ENCODE measurements around the gene SCN9A. TPM values are rescaled to one million over a fixed set of nuclear protein-coding genes. Genes with fewer than 3 reads are reported as not detected.
"Not testable (repeated sequence)": the region's sequence is repeated elsewhere in the genome, so short reads cannot be mapped to it uniquely, and the experiment has no call there.

The SCN9A gene
- total RNA-seq, 2 experiments from 2014 or later = not detected

DNA sequence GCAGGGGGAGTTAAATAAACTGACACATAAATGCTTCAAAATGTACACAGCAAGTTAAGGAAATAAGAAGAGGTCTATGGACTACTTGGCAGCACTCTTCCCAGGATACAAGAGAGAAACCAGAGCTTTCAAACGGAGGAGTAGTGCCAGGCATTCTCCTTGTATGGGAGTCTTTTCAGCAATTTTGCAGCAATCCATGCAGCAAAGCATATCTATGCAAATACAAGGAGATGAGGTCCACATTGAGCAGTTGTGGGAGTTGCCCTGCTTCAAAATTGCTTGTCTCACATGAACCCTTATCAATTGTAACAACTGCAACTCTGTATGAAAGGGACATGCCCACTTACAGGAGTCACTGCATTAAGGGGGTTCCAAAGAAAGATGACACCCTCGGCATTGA, 37.8 kb downstream of the SCN9A start:
- DNase-seq = no peak
- Mint-ChIP-seq H3K4me3 (no peak overlapping the region), H3K9me3 (ENCODE audit: low read depth) (no peaks in the 10 kb centered on the region), H3K36me3 (no peaks in the 10 kb centered on the region), H3K4me1 (no peaks in the 10 kb centered on the region), H3K27me3 (no peaks in the 10 kb centered on the region), H3K27ac (no peak overlapping the region)
- CTCF ChIA-PET = no interaction called here
- no peak for ATAC-seq

GRCh38 chr2:166335284-166335683, 40.5 kb downstream of the SCN9A start:
- no peak overlapping the region for H3K4me3 Mint-ChIP-seq
- no peaks in the 10 kb centered on the region for H3K4me1 Mint-ChIP-seq
- H3K27ac Mint-ChIP-seq = no peak overlapping the region
- H3K9me3 Mint-ChIP-seq (ENCODE audit: low read depth) = no peaks in the 10 kb centered on the region
- H3K27me3 Mint-ChIP-seq = no peaks in the 10 kb centered on the region
- no peak for ATAC-seq
- CTCF ChIA-PET = no interaction called here
- no peak for DNase-seq
- no peaks in the 10 kb centered on the region for H3K36me3 Mint-ChIP-seq

DNA sequence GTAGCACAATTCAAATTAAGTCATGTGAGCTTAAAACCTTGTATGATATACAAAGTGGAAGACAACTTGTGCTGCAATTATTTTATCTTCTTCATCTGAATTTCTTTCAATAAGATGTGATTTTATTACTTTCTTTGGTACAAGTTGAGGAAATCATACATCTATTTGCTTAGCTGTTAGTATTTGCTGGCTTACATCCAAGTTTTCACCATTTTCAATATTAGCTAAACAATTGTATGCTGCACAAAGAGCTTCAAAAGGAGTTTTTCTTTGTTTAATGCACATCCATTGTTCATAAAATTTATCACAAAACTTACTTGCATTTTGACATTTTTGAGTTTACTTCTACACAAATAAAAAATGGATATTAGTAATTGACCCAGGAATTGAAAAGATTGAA, 40.9 kb downstream of the SCN9A start:
- DNase-seq = no peak
- Mint-ChIP-seq H3K4me1 (no peaks in the 10 kb centered on the region), H3K27ac (no peak overlapping the region), H3K9me3 (ENCODE audit: low read depth) (no peaks in the 10 kb centered on the region), H3K36me3 (no peaks in the 10 kb centered on the region), H3K4me3 (no peak overlapping the region), H3K27me3 (no peaks in the 10 kb centered on the region)
- CTCF ChIA-PET = no interaction called here
- ATAC-seq = no peak

- Mint-ChIP-seq H3K4me3 (no peak overlapping the region), H3K4me1 (no peaks in the 10 kb centered on the region), H3K9me3 (ENCODE audit: low read depth) (no peaks in the 10 kb centered on the region), H3K27me3 (no peaks in the 10 kb centered on the region), H3K36me3 (no peaks in the 10 kb centered on the region), H3K27ac (no peak overlapping the region)
- CTCF ChIA-PET = no interaction called here
- ATAC-seq (no peak), DNase-seq (no peak)
Measured at GRCh38 chr2:166333801-166334200, 41.9 kb downstream of the SCN9A start.

GRCh38 chr2:166332106-166332505, 43.6 kb downstream of the SCN9A start:
- no peak for ATAC-seq
- Mint-ChIP-seq H3K4me3 (no peak overlapping the region), H3K27me3 (no peaks in the 10 kb centered on the region)

GRCh38 chr2:166331468-166331867, 44.3 kb downstream of the SCN9A start:
- Mint-ChIP-seq H3K4me1 (no peaks in the 10 kb centered on the region), H3K9me3 (ENCODE audit: low read depth) (peaks cover 2% of the 10 kb centered on the region), H3K36me3 (no peaks in the 10 kb centered on the region), H3K27me3 (no peaks in the 10 kb centered on the region), H3K27ac (no peak overlapping the region), H3K4me3 (no peak overlapping the region)
- ATAC-seq = no peak
- CTCF ChIA-PET = no interaction called here
- no peak for DNase-seq

More at GRCh38 chr2:166332106-166332505, 43.6 kb downstream of the SCN9A start:
- Mint-ChIP-seq H3K4me1 (no peaks in the 10 kb centered on the region), H3K27ac (no peak overlapping the region), H3K36me3 (no peaks in the 10 kb centered on the region), H3K9me3 (ENCODE audit: low read depth) (no peaks in the 10 kb centered on the region)
- CTCF ChIA-PET = no interaction called here
- DNase-seq = no peak

GRCh38 chr2:166329465-166329864, 46.3 kb downstream of the SCN9A start:
- CTCF ChIA-PET = no interaction called here
- Mint-ChIP-seq H3K4me3 (no peak overlapping the region), H3K9me3 (ENCODE audit: low read depth) (peaks cover 4% of the 10 kb centered on the region), H3K27ac (no peak overlapping the region), H3K36me3 (no peaks in the 10 kb centered on the region), H3K4me1 (no peaks in the 10 kb centered on the region), H3K27me3 (no peaks in the 10 kb centered on the region)
- DNase-seq = no peak
- ATAC-seq = no peak

- DNase-seq = no peak
- CTCF ChIA-PET = no interaction called here
- Mint-ChIP-seq H3K27me3 (no peaks in the 10 kb centered on the region), H3K4me1 (no peaks in the 10 kb centered on the region), H3K4me3 (no peak overlapping the region), H3K9me3 (ENCODE audit: low read depth) (peaks cover 4% of the 10 kb centered on the region), H3K27ac (no peak overlapping the region), H3K36me3 (no peaks in the 10 kb centered on the region)
- ATAC-seq = no peak
Measured at GRCh38 chr2:166328147-166328546, 47.6 kb downstream of the SCN9A start.

DNA sequence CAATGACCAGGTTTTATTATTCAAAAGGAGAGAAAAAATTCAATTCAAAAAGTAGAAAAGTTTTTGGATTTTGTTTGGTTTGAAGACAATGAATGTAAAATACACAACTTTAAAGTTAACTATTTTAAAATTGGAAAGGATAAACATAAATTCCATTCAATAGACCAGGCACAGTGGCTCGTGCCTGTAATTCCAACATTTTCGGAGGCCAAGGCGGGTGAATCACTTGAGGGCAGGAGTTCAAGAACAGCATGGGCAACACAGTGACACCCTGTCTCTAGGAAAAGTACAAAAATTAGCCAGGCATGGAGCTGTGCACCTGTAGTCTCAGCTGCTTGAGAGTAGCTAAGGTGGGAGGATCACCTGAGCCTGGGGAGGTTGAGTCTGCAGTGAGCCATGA, 54.7 kb downstream of the SCN9A start:
- DNase-seq (no peak), ATAC-seq (no peak)
- Mint-ChIP-seq H3K4me3 (no peak overlapping the region), H3K36me3 (no peaks in the 10 kb centered on the region), H3K9me3 (ENCODE audit: low read depth) (no peaks in the 10 kb centered on the region), H3K27ac (no peak overlapping the region), H3K27me3 (no peaks in the 10 kb centered on the region), H3K4me1 (no peaks in the 10 kb centered on the region)
- CTCF ChIA-PET = no interaction called here

DNA sequence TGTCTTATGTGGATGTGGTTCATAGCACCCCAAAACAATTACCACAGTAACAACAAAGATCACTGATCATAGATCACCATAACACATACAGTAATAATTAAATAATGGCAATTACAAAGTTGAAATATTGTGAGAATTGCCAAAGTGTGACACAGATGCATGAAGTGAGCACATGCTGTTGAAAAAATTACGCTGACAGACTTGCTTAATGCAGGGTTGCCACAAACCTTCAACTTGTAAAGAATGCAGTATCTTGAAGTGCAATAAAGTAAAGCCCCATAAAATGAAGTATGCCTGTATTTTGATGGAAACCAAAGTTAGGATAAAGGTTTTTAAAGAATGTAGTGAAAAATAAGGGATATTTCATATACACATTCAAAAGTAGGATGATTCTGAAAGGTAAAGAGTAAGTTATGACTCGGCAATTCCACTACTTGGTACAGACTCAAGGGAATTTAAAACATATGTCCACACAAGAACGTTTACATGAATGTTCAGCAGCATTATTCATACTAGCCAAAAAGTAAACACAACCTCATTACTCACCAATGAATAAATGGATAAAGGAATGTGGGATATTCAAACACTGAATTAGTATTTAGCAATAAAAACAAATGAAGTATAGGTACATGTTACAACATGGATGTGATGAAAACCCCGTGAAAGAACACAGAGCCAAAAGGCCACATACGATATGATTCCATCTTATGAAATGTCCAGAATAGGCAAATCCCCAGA, 61.6 kb downstream of the SCN9A start:
- no peak for ATAC-seq
- no peak overlapping the region for H3K27ac Mint-ChIP-seq

GRCh38 chr2:166312863-166313262, 62.9 kb downstream of the SCN9A start:
- CTCF ChIA-PET; ATAC-seq; H3K27me3 Mint-ChIP-seq; DNase-seq; H3K4me3 Mint-ChIP-seq; H3K9me3 Mint-ChIP-seq (ENCODE audit: low read depth); H3K4me1 Mint-ChIP-seq; H3K36me3 Mint-ChIP-seq; H3K27ac Mint-ChIP-seq: not testable (repeated sequence)

More for the DNA sequence above, 61.6 kb downstream of the SCN9A start:
- no peaks in the 10 kb centered on the region for H3K27me3 Mint-ChIP-seq
- no peak overlapping the region for H3K4me3 Mint-ChIP-seq
- H3K36me3 Mint-ChIP-seq = no peaks in the 10 kb centered on the region
- no peaks in the 10 kb centered on the region for H3K4me1 Mint-ChIP-seq
- H3K9me3 Mint-ChIP-seq (ENCODE audit: low read depth) = no peaks in the 10 kb centered on the region
- DNase-seq = no peak
- CTCF ChIA-PET = no interaction called here

GRCh38 chr2:166307326-166307725, 68.4 kb downstream of the SCN9A start:
- ATAC-seq = no peak
- Mint-ChIP-seq H3K4me3 (no peak overlapping the region), H3K9me3 (ENCODE audit: low read depth) (no peaks in the 10 kb centered on the region), H3K4me1 (no peaks in the 10 kb centered on the region), H3K27ac (no peak overlapping the region), H3K27me3 (no peaks in the 10 kb centered on the region), H3K36me3 (no peaks in the 10 kb centered on the region)
- CTCF ChIA-PET = no interaction called here
- no peak for DNase-seq

DNA sequence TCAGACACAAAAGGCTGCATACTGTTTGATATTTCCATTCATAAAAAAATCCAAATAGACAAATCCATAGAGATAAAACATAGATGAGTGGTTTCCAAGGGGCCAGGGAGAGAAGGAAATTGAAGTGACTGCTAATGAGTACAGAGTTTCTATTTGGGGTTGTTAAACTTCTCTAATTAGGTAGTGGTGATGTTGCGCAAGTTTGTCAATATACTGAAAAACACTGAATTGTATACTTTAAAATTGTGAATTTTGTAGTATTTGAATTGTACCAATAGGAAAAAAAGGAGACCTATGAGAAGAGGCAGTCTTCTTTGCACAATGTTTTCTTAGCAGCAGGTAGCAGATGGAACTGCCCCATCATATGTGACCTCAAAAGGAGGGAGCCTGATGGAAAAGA, 71.1 kb downstream of the SCN9A start:
- no peaks in the 10 kb centered on the region for H3K27me3 Mint-ChIP-seq
- no peak overlapping the region for H3K27ac Mint-ChIP-seq
- no peaks in the 10 kb centered on the region for H3K4me1 Mint-ChIP-seq
- no peak for DNase-seq
- H3K4me3 Mint-ChIP-seq = no peak overlapping the region
- CTCF ChIA-PET = no interaction called here
- no peaks in the 10 kb centered on the region for H3K9me3 Mint-ChIP-seq (ENCODE audit: low read depth)
- H3K36me3 Mint-ChIP-seq = no peaks in the 10 kb centered on the region
- no peak for ATAC-seq

GRCh38 chr2:166302036-166302435, 73.7 kb downstream of the SCN9A start:
- Mint-ChIP-seq H3K36me3 (no peaks in the 10 kb centered on the region), H3K9me3 (ENCODE audit: low read depth) (peaks cover 2% of the 10 kb centered on the region), H3K27me3 (no peaks in the 10 kb centered on the region), H3K4me3 (no peak overlapping the region), H3K27ac (no peak overlapping the region), H3K4me1 (no peaks in the 10 kb centered on the region)
- ATAC-seq (no peak), DNase-seq (no peak)
- CTCF ChIA-PET = no interaction called here

DNA sequence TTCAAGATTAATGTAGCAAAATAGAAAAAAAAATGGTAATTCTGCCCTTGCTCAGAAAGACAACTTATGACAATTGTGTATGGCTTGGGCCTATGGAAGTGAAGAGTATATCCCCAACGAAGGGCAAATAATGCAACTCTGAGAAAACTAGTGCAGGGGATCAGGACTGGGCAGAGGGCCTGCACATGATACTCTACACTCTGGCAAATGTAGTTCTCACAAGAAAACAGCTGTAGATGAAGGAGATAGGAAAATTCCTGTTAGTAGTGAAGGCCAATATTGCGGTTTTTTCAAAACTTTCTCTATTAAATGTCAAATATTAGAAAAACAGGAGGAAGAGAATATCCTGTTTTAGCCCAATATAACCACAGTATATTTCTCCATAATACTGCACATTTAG, 77.8 kb downstream of the SCN9A start:
- ATAC-seq (no peak), DNase-seq (no peak)
- Mint-ChIP-seq H3K27ac (no peak overlapping the region), H3K9me3 (ENCODE audit: low read depth) (peaks cover 2% of the 10 kb centered on the region), H3K4me3 (no peak overlapping the region), H3K36me3 (no peaks in the 10 kb centered on the region), H3K27me3 (no peaks in the 10 kb centered on the region), H3K4me1 (no peaks in the 10 kb centered on the region)
- CTCF ChIA-PET = no interaction called here
